Activated T-helper 1 cell treated with anti-CD3 and anti-CD28 coated beads, Interleukin-12 subunit alpha, Interleukin-12 subunit beta, Interleukin-2, Interleukin-4 antibody, amounts not matched to agents 30 ng/mL and 10 ng/mL and 1 ng/mL, durations not matched to agents 14 hours and 24 hours and 36 hours (primary cell): ENCODE data around the gene B4GALT2. TPM values are rescaled to one million over a fixed set of nuclear protein-coding genes. Genes with fewer than 3 reads are reported as not detected.

Experiments
- DNase-seq: peaks from one replicate; pipeline ENCODE4 v3.0.0; 2021; ENCODE audit warnings: low spot score
- H3K27ac Mint-ChIP-seq: one replicate; pipeline ENCODE4 v1.8.0; 2021; ENCODE audit warnings: mild to moderate bottlenecking, mixed read lengths
- H3K27me3 Mint-ChIP-seq: one replicate; pipeline ENCODE4 v1.8.0; 2022; ENCODE audit warnings: mild to moderate bottlenecking, moderate library complexity, mixed read lengths; ENCODE audit not compliant: insufficient read depth
- H3K36me3 Mint-ChIP-seq: one replicate; pipeline ENCODE4 v1.8.0; 2021; ENCODE audit warnings: low read depth, mixed read lengths
- H3K4me1 Mint-ChIP-seq: one replicate; pipeline ENCODE4 v1.8.0; 2021; ENCODE audit warnings: low read depth, mixed read lengths
- H3K4me3 Mint-ChIP-seq: one replicate; pipeline ENCODE4 v1.8.0; 2021; ENCODE audit warnings: mild to moderate bottlenecking, moderate library complexity, mixed read lengths
- H3K9me3 Mint-ChIP-seq: one replicate; pipeline ENCODE4 v1.8.0; 2021; ENCODE audit warnings: mixed read lengths
- intact Hi-C: fragments of 100-400 bp; cut with micrococcal nuclease; formaldehyde crosslinking; loops from one replicate; pipeline ENCODE4 v1.15.1; 2024
- total RNA-seq: library from RNA; stranded (reverse); gene quantifications from 2 replicates; pipeline ENCODE4 v1.2.3, GENCODE V29; 2022

Gene B4GALT2
- total RNA-seq, 1 donor from 2014 or later = 51.3 TPM

GRCh38 chr1:43977376-43978263 is 1.4 kb upstream of the B4GALT2 start:
- no peaks in the 10 kb centered on the region for H3K9me3 Mint-ChIP-seq
- peaks cover 1% of the 10 kb centered on the region for H3K27me3 Mint-ChIP-seq
- H3K36me3 Mint-ChIP-seq = peaks cover 38% of the 10 kb centered on the region
- H3K27ac Mint-ChIP-seq = no peak overlapping the region
- DNase-seq = no peak
- H3K4me3 Mint-ChIP-seq = peak overlapping the region; percentile 85
- intact Hi-C loops = loop anchor here (10.0 kb wide), 1 partner anchor 613 kb away; the partner anchor contains the start of gene ELOVL1
- H3K4me1 Mint-ChIP-seq = peaks cover 58% of the 10 kb centered on the region

GRCh38 chr1:43978264-43978550 is 803 bp upstream of the B4GALT2 start:
- Mint-ChIP-seq H3K4me3 (peak overlapping the region; percentile 85), H3K4me1 (peaks cover 56% of the 10 kb centered on the region), H3K27me3 (peaks cover 1% of the 10 kb centered on the region), H3K36me3 (peaks cover 35% of the 10 kb centered on the region), H3K9me3 (no peaks in the 10 kb centered on the region), H3K27ac (no peak overlapping the region)
- DNase-seq = no peak
- intact Hi-C loops = loop anchor here (10.0 kb wide), 1 partner anchor 613 kb away; the partner anchor contains the start of gene ELOVL1

- Mint-ChIP-seq H3K9me3 (no peaks in the 10 kb centered on the region), H3K27ac (no peak overlapping the region), H3K36me3 (peaks cover 27% of the 10 kb centered on the region), H3K27me3 (peaks cover 1% of the 10 kb centered on the region), H3K4me1 (peaks cover 46% of the 10 kb centered on the region), H3K4me3 (no peak overlapping the region)
- no peak for DNase-seq
- intact Hi-C loops = loop anchor here (10.0 kb wide), 1 partner anchor 614 kb away; the partner anchor contains the start of gene ELOVL1
These were observed 184 bp downstream of the B4GALT2 start for GRCh38 chr1:43979261-43979527.

- Mint-ChIP-seq H3K27ac (peak overlapping the region; percentile 86), H3K27me3 (no peaks in the 10 kb centered on the region), H3K4me3 (peak overlapping the region; percentile 90), H3K9me3 (no peaks in the 10 kb centered on the region), H3K36me3 (peaks cover 26% of the 10 kb centered on the region), H3K4me1 (peaks cover 43% of the 10 kb centered on the region)
- no peak for DNase-seq
- intact Hi-C loops = loop anchor here (10.0 kb wide), 1 partner anchor 615 kb away; the partner anchor contains the start of gene ELOVL1
These were observed 681 bp downstream of the B4GALT2 start for GRCh38 chr1:43979528-43980254.

GRCh38 chr1:43980255-43981134 is 1.5 kb downstream of the B4GALT2 start:
- H3K27ac Mint-ChIP-seq = peak overlapping the region; percentile 86
- no peaks in the 10 kb centered on the region for H3K9me3 Mint-ChIP-seq

GRCh38 chr1:43981135-43981491 is 2.1 kb downstream of the B4GALT2 start:
- Mint-ChIP-seq H3K36me3 (peaks cover 26% of the 10 kb centered on the region), H3K4me1 (peaks cover 38% of the 10 kb centered on the region), H3K9me3 (no peaks in the 10 kb centered on the region), H3K27ac (no peak overlapping the region), H3K27me3 (no peaks in the 10 kb centered on the region), H3K4me3 (peak overlapping the region; percentile 12)
- DNase-seq = no peak
- intact Hi-C loops = no loop called here

More at GRCh38 chr1:43980255-43981134, 1.5 kb downstream of the B4GALT2 start:
- peaks cover 43% of the 10 kb centered on the region for H3K4me1 Mint-ChIP-seq
- DNase-seq = no peak
- H3K4me3 Mint-ChIP-seq = peak overlapping the region; percentile 90
- intact Hi-C loops = no loop called here
- no peaks in the 10 kb centered on the region for H3K27me3 Mint-ChIP-seq
- peaks cover 27% of the 10 kb centered on the region for H3K36me3 Mint-ChIP-seq

GRCh38 chr1:43981636-43982035 is 2.6 kb downstream of the B4GALT2 start:
- no peak for DNase-seq
- Mint-ChIP-seq H3K4me1 (peaks cover 32% of the 10 kb centered on the region), H3K27ac (no peak overlapping the region), H3K4me3 (peak overlapping the region; percentile 53), H3K27me3 (no peaks in the 10 kb centered on the region), H3K36me3 (peaks cover 23% of the 10 kb centered on the region), H3K9me3 (no peaks in the 10 kb centered on the region)
- intact Hi-C loops = no loop called here

- no peaks in the 10 kb centered on the region for H3K27me3 Mint-ChIP-seq
- H3K9me3 Mint-ChIP-seq = no peaks in the 10 kb centered on the region
- DNase-seq = no peak
- intact Hi-C loops = no loop called here
- H3K4me1 Mint-ChIP-seq = peaks cover 26% of the 10 kb centered on the region
- no peak overlapping the region for H3K4me3 Mint-ChIP-seq
- H3K27ac Mint-ChIP-seq = no peak overlapping the region
- H3K36me3 Mint-ChIP-seq = peaks cover 17% of the 10 kb centered on the region
These were observed 3.2 kb downstream of the B4GALT2 start for GRCh38 chr1:43982241-43982640.

- no peaks in the 10 kb centered on the region for H3K27me3 Mint-ChIP-seq
- intact Hi-C loops = no loop called here
- no peaks in the 10 kb centered on the region for H3K9me3 Mint-ChIP-seq
- no peak for DNase-seq
- H3K4me1 Mint-ChIP-seq = peaks cover 21% of the 10 kb centered on the region
- peaks cover 11% of the 10 kb centered on the region for H3K36me3 Mint-ChIP-seq
- no peak overlapping the region for H3K4me3 Mint-ChIP-seq
- H3K27ac Mint-ChIP-seq = no peak overlapping the region
These were observed 3.8 kb downstream of the B4GALT2 start for GRCh38 chr1:43982808-43983207.

- H3K9me3 Mint-ChIP-seq = no peaks in the 10 kb centered on the region
- intact Hi-C loops = no loop called here
- no peak overlapping the region for H3K27ac Mint-ChIP-seq
- no peak for DNase-seq
- H3K27me3 Mint-ChIP-seq = no peaks in the 10 kb centered on the region
- peaks cover 15% of the 10 kb centered on the region for H3K4me1 Mint-ChIP-seq
- H3K36me3 Mint-ChIP-seq = peaks cover 8% of the 10 kb centered on the region
- H3K4me3 Mint-ChIP-seq = no peak overlapping the region
These were observed 4.4 kb downstream of the B4GALT2 start for GRCh38 chr1:43983253-43983899.

- H3K4me3 Mint-ChIP-seq = no peak overlapping the region
- H3K27me3 Mint-ChIP-seq = no peaks in the 10 kb centered on the region
- intact Hi-C loops = no loop called here
- H3K9me3 Mint-ChIP-seq = no peaks in the 10 kb centered on the region
- peaks cover 10% of the 10 kb centered on the region for H3K4me1 Mint-ChIP-seq
- DNase-seq = no peak
- H3K27ac Mint-ChIP-seq = no peak overlapping the region
- peaks cover 7% of the 10 kb centered on the region for H3K36me3 Mint-ChIP-seq
These were observed 5.8 kb downstream of the B4GALT2 start for GRCh38 chr1:43984855-43985254.

GRCh38 chr1:43985984-43986595 is 7.1 kb downstream of the B4GALT2 start:
- H3K36me3 Mint-ChIP-seq = peaks cover 6% of the 10 kb centered on the region
- no peaks in the 10 kb centered on the region for H3K4me1 Mint-ChIP-seq
- intact Hi-C loops = no loop called here
- no peaks in the 10 kb centered on the region for H3K27me3 Mint-ChIP-seq
- H3K9me3 Mint-ChIP-seq = no peaks in the 10 kb centered on the region
- no peak overlapping the region for H3K27ac Mint-ChIP-seq
- no peak for DNase-seq
- no peak overlapping the region for H3K4me3 Mint-ChIP-seq
